ENCODE results near the gene LARGE1. TPM values are rescaled to one million over a fixed set of nuclear protein-coding genes. Genes with fewer than 3 reads are reported as not detected.

The LARGE1 gene
- polyA plus RNA-seq, 4 donors: 24.6 to 29.6 (median 26.8) TPM

DNA sequence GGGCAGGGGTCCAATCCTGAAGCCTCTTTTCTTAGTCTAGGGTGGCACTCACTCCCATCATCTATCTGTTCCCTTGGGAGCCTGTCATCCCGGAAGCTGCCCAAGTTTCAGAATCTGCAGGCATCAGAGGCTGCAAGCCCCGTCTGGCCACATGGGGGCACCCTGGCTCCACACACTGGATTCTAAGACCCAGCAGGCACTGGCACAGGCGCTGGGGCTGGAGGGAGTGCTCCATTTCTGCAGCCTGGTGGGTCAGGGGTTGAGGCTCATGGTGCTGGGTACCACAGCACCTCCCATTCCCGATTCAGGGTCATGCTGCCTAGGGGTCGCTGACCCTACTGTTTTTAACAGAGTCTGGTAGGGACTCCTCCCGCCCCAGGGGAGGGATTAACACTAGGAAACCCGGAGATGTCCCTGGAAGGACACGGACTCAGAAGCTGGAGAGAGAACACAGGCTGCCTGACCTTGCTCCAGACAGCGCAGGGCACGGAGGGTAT, 618.2 kb downstream of the LARGE1 start:
- peak; percentile 31 to 69 (median 54) for DNase-seq (ENCODE audit: low read depth in 4 of 4, low spot score in 2 of 4)

DNA sequence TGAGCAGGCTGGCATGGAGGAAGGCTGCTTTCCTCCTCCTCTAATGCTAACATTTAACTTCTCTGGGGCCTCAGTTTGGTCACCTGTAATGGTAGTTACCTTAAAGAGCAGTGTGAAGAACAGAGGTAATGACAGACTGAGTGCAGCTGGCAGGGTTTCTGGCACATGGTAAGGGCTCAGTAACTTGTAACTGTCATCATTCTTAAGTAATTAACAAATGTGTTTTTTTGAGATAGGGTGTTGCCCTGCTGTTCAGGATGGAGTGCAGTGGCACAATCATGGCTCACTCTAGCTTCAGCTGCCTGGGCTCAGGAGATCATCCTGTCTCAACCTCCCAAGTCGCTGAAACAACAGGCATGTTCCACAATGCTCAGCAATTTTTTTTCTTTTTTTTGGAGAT, 620.1 kb downstream of the LARGE1 start:
- no peak for DNase-seq (ENCODE audit: low read depth in 4 of 4, low spot score in 2 of 4)

DNA sequence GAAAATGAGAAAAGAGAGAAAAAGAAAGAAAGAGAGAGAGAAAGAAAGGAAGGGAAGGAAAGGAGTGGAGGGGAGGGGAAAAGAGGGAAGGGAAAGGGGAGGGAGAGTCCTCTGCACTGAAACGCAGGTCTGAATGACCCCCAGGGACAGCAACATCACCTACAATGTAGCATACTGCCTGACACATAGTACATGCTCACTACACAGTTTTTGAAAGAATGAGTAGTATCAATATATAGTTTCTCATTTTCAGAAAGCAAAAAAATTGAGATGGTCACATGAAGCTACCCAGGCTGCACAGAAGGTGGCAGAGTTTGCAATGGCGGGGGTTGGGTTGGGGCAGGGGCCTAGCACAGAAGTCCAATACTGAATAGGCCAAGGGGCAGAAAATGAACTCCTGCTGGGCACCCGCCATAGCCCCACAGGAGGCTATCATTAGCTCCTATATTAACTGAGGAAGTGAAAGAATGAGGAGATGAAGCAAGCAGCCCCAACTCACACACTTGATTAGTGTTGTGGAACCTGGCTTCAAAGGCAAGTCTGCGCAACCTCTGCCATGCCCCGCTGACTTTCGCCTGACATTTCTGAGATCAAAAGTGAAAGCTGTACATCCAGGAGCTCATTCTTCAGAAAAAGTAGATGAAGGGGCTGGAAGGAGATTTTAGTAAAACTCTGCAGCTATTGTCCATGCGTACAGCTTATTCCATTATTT, 620.9 kb downstream of the LARGE1 start:
- peak in 3 of 4 donors; percentile 17 to 41 (median 34) for DNase-seq (ENCODE audit: low read depth in 4 of 4, low spot score in 2 of 4)

DNA sequence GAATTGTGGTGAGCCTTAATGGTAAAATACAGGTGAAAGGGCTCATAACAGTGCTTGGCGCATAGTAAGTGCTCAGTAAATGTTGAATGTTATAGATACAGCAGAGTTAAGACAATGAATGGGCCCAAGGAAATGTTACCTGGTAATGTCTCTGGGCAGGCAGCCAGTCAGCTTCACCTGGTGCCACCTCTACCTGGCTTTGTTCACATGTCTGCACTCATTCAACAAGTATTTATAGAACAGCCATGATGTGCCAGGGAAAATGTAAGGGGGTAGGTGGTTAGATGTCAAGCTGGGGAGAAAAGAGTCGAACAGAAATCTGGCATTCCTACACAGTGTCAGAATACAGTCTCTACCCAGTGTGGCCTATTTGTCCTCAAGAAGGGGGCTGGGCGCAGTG, 623.3 kb downstream of the LARGE1 start:
- no peak for DNase-seq (ENCODE audit: low read depth in 4 of 4, low spot score in 2 of 4)

DNA sequence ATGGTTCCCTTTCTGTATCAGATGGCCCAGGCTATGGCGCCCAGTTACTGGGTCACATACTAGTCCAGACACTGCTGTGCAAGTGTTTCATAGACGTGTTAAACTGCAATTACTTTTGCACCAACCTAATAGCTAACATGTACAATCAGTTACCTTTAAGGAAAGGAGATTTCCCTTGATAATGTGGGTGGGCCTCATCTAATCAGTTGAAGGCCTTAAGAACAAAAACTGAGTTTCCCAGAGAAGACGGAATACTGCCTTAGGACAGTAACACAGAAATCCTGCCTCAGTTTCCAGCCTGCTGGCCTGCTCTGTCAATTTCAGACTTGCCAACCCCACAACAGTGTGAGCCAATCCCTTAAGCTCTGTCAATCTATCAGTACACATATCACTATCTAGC, 632.2 kb downstream of the LARGE1 start:
- DNase-seq (ENCODE audit: low read depth in 4 of 4, low spot score in 2 of 4): no peak

DNA sequence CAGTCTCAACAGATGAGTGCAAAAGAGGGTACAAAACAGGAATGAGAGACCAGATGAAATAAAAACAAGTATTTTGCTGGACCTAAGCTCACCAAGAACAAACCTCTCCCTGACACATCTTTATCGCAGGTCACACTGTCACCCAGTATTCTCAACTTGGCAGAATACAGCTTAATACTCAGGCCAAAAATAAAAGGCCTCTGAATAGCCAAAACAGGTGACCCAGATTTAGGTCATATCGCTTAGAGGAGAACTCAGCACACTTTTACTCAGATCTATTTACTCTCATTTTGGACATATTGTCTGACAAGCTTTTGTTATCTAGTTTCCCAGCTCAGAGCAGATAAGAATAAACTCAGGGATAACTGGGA, 645.2 kb downstream of the LARGE1 start:
- DNase-seq (ENCODE audit: low read depth in 4 of 4, low spot score in 2 of 4): no peak

DNA sequence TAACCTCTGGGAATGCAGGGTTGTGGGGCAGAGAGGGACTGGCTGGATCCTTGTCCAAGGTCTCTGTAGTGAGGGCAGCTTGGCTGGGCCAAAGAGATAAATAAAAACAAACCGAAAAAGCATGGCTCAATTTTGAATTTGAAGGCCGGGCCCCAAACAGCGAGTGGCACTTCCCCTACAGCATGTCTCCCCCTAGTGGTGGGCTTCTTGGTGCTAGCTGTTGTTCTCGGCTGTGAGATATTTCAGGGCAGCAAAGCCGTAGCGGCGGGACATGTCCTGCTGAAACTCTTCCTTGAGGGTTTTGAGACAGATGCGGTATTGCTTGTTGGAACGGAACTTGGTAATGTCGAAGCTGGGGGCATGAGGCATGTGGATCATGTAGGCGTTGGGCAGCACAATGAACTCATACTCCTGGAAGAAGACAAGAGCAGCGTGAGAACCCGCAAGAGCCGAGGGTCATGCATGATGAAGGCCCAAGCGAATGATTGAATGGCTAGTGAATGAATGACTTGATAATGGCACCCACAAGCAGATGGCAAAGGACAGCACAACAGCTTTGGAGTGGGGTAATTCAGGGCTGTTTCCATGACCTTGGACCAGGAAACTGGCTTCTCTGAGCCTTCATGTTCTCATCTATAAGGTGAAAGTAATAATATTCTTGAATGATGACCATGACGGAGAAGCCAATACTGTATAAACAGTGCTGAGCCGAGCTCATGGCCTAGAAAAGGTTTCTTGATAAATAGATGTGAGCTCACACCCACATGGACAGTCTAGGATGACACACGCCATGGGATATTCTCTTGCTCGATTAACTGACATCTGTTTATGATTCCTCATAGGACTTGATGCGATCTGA, 645.8 kb downstream of the LARGE1 start:
- DNase-seq (ENCODE audit: low read depth in 4 of 4, low spot score in 2 of 4): no peak

DNA sequence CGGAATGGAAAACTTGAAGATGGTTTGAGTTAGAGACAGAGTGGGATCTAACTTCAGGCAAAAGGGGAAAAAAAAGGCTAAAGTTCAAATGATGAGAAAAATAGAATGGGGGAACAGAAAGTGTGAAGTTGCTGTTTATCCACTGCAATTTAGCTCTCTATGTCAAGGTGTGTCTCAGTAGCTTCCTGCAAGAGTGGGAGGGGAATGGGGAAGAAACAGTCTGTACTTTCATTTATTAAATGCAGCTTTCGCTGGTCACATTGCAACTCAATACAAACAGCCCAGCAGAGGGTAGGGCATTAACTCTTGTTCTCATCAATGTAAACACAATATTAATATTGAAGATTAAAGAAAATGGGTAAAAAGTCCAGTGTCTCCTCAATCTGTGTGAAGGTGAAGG, 647.4 kb downstream of the LARGE1 start:
- no peak for DNase-seq (ENCODE audit: low read depth in 4 of 4, low spot score in 2 of 4)

DNA sequence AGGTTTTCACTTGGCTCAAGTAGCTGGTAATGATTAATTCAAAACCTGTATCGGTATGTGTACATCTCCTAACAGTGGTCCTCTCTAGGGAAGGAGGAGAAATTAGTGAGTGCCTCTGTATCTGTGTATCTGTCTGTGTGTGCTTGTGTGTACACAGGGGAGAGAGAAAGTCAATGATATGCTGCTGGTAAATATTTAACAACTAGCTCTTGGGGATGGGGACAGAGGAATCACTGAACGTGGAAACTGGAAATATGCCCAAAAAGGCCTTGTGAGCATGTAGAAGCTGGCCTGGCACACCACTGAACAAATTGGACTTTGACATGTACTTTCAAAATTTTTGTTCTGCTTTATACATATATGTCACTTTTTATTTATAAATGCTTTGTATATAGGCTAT, 648.1 kb downstream of the LARGE1 start:
- no peak for DNase-seq (ENCODE audit: low read depth in 4 of 4, low spot score in 2 of 4)

DNA sequence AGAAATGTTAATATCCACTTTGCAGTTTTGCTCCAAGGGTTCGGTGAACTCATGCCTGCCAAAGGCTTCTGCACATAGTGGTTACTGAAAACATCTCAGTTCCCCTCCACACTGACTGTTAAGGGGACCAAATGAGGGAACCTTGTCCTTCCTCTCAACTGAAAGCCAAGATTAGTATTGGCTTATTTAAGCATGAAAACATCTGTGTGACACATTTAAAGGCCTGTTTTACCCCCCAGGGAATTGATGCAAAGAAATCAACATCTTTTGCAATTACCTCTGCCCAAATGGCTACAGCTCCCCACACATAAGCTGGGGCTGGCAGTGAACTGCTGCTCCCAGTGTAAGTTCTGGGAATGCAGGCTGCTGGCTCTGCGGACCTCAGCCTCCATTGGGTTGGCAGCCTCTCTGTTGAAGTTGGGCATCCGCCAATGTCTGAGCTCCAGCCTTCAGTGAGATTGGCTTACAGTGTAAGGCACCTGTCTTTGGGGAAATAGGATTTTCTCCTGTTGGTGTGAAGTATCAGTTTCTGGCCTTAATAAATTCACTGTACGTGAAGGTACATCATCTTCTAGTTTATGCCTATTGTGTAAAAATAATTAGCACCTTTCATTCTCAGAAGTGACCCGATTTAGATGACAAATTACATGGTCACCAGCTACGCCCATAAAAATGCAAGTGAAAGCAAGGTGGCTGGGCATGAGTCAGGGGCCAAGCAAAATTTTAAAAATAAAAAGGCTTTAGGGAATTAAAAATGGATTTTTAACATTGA, 648.7 kb downstream of the LARGE1 start:
- DNase-seq (ENCODE audit: low read depth in 4 of 4, low spot score in 2 of 4): no peak

DNA sequence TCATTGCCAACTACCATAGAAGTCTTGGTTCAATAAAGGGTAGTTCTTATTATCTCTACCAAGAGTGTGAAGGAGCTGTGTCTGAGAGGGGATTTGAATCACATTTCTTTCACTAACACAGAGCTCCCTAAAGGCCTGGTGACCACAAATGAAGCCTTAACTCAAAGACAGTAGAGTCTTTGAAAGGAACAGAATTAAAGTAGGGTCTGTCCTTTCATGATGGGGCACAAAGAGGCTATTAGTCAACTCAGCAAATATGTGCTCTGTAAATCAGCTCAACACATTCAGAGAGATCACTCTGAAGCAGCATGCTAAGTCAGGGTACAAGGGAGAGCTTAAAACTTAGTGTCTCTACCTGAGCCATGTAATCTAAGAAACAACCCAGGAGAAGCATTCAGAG, 649.7 kb downstream of the LARGE1 start:
- DNase-seq (ENCODE audit: low read depth in 4 of 4, low spot score in 2 of 4): no peak

DNA sequence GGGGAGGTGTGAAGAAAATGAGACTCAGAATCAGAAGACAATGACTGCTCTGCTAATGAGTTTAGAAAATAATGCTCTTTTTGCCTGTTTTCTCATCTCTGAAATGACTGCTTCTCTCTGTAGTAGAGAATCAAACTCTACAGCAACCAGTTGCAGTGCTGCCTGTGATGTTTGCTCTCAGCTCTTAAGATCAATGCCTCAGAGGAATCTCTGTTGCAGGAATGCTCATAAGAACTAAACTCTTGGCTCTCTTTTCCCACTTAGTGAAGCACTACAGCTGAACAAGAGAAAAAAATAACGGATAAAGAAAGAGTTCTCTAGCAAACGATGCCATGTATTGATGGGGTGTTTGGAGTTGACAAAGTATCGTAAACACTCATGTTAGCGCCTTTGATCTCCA, 658.6 kb downstream of the LARGE1 start:
- DNase-seq (ENCODE audit: low read depth in 4 of 4, low spot score in 2 of 4): no peak

DNA sequence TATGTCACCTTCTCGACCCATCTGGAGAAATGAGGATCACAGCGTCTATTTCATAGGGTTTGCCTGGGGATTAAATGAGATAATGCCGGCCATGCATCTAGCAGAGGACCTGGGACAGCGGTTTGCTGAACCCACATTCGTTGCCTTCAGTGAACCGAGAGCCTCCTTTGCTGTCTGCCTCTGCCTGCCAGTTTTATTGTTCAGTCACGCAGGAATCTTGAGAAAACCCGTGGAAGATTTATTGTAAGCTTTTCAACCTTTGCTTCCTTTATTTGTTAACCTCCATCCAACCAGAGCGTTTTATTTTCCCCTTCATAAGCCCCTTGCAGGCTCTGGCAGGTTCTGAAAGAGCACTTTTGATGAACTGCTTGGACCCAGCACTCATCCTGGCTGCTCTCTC, 659.8 kb downstream of the LARGE1 start:
- no peak for DNase-seq (ENCODE audit: low read depth in 4 of 4, low spot score in 2 of 4)

DNA sequence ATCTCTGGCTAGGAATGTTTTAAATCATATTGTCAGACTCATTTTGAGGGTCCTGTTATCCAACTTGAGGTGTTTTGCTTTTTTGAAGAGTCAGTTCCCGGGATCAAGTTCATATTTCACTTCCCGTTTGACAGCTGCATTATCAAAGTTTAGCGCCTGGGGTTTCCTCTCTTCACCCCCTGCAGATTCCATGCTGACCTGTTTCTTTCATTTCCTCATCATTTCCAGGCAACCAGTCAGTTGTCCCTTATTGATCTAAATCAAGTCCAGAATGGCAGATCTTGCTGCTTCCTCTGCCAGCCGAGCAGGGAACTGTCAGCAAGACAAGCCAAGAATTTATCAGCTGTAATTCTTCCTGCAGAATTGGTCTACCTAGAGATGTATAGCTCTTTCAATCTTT, 664.5 kb downstream of the LARGE1 start:
- no peak for DNase-seq (ENCODE audit: low read depth in 4 of 4, low spot score in 2 of 4)

DNA sequence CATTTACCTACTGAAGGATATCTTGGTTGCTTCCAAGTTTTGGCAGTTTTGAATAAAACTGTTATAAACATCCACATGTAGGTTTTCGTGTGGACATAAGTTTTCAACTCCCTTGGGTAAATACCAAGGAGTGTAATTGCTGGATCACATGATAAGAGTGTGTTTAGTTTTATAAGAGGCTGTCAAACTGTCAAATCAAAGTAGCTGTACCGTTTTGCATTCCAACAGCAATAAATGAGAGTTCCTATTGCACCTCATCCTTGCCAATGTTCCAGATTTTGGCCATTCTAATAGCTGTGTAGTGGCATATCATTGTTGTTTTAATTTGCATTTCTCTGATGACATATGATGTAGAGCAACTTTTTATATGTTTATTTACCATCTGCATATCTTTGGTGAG, 671.3 kb downstream of the LARGE1 start:
- no peak for DNase-seq (ENCODE audit: low read depth in 4 of 4, low spot score in 2 of 4)

DNA sequence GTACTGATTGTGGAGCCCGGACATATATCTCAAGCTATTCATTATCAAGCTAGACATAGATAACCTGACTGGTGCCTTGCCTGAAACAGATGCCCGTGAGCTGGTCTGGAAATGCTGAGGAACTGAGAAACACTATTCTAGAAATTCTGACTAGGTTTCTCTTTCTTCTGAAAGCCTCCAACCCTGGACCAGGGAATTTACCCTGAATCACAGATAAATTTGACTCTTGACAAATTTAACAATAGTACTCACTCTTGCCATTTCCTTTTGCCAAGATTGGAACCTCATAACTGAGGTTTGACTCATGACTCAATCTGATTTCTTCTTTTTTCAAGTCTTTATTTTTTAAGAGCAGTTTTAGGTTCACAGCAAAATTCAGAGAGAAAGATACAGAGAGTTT, 672.5 kb downstream of the LARGE1 start:
- no peak for DNase-seq (ENCODE audit: low read depth in 4 of 4, low spot score in 2 of 4)

DNA sequence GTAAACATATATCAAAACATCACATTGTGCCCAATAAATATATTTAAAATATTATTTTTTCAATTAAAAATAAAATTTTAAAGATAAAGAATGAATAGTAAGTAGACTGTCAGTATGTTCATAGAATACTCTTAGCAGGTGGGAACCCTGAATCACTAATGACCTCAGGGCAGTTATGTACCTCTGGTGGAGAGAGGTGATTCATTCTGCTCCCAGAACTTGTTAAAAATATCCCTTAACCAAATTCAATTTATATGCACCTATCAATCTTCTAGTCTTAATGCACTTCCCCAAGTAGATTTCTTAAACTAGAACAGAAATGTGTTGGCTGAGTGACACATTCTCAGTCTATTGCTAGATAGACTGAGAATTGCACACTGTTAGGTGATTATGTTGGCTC, 678.2 kb downstream of the LARGE1 start:
- no peak for DNase-seq (ENCODE audit: low read depth in 4 of 4, low spot score in 2 of 4)

DNA sequence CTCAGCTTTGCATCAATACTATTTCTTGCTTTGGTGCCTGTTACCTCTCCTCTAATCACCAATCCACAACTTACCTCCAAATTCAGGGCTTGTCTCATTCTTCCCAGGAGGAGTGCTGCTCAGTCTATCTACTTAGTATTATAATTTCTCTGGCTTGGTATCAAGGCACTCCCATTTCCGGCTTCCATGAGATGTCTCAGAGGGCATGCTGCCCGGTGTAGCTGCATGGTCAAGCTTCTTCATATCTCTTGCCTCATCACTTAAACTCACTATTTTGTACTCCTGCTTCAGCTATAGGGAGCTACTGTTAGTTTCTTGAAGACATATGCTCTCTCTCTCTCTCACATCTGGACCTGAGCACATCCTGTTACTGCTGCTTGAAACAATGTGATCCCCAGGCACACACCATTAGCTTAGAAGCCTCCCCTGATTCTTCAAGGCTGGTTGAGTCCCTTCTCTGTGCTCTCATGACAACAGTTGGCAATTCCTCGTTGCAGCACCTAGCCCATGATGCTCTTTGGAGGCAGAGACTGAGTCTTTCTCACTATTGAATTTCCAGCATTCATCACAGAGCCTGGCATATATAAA, 679.3 kb downstream of the LARGE1 start:
- DNase-seq (ENCODE audit: low read depth in 4 of 4, low spot score in 2 of 4): no peak

DNA sequence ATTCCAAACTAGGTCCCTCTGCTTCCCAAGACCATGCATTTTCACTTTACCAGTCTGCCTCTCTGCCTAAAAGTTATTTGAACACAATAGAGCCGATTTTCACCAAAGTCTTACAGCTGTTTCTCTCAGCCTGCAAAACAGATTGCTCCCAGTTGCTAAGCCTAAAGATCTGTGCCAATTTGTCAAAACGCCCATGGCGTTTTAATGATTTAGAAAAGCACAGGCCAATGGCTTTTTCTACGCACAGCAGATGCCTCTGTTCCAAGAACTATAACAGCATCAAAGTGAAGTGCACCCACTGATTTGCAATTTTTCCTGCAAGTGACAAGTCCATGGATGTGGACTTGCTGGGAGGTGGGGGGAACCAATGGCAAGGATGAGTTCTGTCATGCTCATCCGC, 688.2 kb downstream of the LARGE1 start:
- no peak for DNase-seq (ENCODE audit: low read depth in 4 of 4, low spot score in 2 of 4)

DNA sequence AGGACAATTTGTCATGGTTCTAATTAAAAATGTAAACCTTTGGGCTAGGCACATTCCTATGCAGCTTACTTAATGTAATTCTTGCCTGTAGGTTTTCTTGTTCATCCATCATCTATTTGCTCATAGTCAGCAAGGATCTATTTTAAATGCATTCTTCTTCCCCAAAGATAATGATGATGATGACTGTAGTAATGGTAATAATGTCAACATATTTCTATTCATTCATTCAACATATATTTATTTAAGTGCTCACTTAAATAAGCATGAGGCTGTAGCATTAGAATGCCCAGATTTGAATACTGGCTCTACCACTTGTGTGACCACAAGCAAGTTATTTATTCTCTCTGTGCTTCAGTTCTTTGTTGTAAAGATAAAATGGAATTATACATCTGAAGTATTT, 692.5 kb downstream of the LARGE1 start:
- no peak for DNase-seq (ENCODE audit: low read depth in 4 of 4, low spot score in 2 of 4)

DNA sequence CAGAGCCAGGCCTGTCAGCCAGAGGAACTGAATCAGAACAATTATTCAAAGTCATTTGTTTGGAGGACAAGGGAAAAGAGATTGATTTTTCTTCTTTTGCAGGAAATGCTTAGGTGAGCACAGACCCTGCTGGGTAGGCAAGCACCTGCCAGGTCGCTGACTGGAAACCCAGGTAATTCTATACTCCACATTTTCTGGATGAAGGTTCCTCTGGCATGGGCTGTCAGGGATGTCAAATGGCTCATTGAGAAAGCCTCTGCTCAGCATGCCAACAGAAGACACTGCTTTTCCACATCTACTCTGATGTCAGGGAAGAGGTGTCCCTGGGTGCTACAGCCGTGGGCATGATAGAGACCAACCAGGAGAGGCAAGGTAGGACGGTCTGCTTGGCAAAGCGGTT, 695.4 kb downstream of the LARGE1 start:
- no peak for DNase-seq (ENCODE audit: low read depth in 4 of 4, low spot score in 2 of 4)

Data from left renal cortex interstitium (tissue), 4 donors.